GM21381 (cell line): ENCODE data around the gene VIPR1.
A peak's percentile ranks its signal among the peaks of the same experiment; 100 is the strongest.

Experiments used
- ATAC-seq: cut with Tn5 transposase; IDR thresholded peaks from one replicate; pipeline ENCODE4 v1.9.1; 2021; ENCODE audit warnings: mild to moderate bottlenecking, moderate library complexity; ENCODE audit not compliant: unreplicated experiment

VIPR1 gene

DNA sequence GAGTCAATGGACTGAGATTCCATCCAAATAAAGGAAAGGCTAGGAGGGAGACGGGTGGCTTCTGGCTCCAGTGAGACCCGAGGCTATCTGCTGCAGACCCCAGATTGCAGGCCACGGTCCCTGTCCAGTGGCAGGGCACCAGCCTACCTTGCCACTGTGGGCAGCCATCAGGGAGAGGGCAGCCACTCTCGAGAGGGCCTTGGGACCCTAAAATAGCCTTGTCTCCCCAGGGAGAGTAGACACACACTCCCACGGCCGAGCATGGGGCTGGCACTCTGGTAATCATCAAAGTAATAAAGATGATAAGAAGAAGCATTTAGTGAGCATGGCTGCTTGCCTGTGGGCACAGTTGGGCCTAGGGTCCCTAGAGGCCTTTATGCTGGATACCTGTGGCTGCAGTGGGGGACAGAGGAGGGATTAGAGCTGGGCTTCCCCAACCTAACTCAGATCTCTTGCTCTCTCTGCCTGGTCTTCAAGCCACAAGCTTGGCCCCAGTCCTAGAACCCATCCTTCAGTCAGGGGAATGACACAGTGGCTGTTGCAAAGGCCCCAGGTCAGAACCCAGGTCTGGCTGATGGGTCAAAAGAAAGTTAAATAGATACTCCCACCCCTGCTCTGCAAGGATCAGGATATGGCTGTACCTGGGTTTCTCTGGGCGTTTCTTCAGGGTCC is 9.2 kb upstream of the VIPR1 start:
- ATAC-seq = no peak

DNA sequence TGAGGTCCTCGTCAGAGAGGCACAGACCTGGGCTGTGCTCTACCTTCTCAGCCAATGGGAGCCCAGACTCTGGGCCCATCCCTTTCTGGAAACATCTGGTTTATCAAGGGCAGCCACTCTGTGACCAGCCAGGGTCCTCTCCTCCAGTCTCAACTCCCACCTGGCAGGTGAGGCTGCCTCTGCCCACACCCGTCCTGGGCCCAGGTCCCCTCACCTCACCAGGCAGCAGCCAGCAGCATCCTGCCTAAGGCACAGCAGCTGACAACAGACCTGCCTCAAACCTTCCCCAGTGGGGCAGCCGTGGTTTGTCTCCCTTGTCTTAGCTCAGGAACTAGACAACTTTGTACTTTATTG is 8.7 kb upstream of the VIPR1 start:
- no peak for ATAC-seq

DNA sequence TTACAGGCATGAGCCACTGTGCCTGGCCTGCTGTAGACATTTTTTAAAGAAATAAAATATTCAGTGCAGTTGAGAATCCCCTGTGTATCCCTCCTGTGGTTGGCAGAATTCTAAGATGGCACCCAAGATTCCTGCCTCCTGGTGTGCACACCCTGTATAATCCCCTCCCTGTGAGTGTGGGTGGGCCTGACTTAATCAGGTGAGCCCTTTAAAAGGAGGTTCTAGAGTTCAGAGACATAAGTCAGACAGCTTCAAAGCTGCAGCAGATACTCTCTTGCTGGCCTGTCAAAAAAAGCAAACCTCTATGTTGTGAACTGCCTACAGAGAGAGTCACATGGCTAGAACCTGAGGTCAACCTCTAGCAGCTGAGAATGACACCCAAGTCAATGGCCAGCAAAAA is 7.0 kb upstream of the VIPR1 start:
- no peak for ATAC-seq

DNA sequence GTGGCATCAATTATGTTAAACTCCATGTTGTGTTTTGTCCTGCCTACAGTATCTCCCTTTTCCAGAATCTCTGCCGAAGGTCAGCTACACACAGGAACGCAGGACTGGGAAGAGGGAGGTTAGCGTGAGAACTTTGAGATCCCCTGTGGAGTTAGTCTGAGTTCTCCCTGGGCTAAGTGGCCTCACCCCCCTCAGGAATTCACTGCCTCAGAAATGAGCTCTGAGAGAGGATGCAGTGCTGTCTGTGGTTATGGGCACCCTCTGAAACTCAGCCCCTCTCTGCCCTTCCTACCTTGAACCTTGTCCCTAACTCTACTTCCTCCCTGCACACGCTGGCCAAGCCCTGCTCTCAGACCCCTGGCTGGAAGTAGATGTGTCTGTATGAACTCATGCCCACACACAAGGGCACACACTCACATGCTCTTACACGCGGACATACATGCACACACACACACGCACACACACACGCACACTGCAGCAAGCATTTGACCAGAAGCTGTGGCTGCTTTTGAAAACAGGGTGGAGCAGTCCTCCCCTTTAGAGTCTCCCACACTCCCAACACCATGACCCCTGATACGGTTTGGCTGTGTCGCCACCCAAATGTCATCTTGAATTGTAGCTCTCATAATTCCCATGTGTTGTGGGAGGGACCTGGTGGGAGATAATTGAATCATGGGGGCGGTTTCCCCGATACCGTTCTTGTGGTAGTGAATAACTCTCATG is 5.3 kb upstream of the VIPR1 start:
- no peak for ATAC-seq

DNA sequence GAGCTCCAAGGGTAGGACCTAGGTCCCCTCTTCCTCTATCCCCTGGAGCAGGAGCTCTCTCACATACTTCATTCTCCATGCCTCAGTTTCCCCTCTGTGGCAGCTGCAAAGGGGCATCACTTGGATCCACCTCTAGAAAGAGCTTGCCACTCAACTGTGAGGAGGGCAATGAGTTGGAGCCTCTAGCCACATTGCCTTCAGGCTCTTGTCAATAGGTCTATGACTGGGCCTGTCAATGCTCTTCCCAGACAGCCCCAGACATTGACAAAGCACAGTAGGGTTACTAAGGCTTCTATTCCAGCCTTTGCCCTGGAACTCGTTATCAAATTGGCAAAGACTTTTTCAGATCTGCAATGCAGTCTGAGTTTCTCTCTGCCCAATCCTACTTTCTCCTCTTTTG is 4.4 kb upstream of the VIPR1 start:
- no peak for ATAC-seq

DNA sequence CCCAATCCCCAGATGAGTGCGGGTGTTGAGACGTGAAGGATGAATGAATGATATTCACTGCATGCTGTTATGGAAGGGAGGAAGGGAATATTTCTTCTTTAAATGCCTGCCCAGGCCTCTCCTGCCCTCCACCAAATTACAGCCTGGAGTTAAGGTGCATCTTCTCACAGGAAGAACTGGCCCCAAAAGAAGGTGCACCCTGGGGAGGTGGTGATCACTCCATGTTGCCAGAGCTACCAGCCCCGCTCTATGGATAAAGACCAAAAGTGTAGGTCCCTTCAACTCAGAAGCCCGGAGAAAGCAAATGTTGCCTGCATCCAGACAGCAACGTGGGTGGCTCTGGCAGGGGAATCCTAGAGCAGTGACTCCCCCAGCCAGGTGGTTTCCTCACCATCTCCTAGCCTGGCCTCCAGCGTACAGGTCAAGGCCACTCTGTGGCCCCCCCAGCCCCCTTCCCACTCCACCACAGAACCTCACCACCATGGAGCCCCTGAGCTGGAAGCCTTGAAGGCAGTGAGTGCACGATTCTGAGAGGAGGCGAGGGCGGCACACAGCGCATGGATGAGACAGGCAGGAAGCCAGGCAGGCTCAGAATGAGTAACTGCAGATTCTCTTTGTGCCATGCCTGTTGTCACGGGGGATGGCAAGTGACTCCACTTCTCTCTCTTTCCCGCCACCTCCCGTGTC is 3.5 kb upstream of the VIPR1 start:
- no peak for ATAC-seq

DNA sequence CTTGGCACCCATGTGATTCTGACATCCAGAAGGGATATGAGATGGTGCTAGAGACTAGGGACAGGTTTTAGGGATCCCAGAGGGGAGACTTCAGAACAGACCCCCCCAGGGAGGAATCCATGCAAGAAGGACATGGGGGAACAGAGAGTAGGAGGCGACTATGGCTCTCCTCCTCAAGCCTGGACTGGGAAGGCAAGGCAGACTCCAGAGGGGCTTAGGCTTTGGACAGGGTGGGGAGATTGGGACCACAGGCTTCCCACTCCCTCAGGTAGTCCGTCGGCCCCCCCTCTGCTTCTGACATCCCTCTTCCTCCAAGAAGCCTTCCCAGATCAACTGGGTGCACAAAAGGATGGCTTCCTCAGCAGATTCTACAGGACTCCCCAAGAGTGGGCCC is 3.0 kb upstream of the VIPR1 start:
- ATAC-seq = no peak

DNA sequence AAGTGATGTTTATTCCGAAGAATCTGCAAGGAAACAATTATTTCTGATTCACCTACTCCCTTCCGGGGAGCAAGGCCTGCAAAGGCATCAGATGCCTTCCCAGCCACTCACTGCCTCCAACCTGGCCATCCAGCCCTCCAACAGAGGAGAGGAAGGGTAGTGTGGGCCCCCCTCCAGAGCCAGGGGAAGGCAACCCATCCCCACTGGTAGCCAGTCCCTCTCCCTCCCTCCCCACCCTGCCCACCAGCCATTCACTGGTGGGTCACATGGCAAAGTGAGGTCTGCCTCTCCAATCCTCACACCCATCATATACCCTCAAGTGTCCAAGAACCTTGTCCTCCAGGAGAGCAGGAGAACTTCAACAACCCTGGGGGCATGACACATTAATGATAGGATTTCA is 2.4 kb upstream of the VIPR1 start:
- no peak for ATAC-seq

DNA sequence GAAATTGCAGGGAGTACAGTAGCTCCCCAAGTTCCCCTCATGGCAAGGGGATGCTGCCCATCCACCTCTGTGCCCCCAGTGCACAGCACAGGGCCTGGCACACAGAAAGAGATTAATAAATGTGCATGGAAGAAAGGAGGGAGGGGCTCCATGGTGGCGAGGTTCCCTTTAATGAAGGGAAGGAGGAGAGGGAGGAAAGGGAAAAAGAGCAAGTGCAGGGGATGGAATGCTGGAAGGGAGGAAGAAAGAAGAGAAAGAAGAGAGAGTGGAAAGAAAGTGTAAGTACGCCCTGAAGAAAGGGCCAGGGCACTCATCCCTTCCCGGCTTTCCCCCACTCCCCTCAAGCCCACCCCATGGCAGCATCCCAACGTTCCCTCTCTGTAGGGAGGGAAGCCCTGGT is 1.5 kb upstream of the VIPR1 start:
- no peak for ATAC-seq

DNA sequence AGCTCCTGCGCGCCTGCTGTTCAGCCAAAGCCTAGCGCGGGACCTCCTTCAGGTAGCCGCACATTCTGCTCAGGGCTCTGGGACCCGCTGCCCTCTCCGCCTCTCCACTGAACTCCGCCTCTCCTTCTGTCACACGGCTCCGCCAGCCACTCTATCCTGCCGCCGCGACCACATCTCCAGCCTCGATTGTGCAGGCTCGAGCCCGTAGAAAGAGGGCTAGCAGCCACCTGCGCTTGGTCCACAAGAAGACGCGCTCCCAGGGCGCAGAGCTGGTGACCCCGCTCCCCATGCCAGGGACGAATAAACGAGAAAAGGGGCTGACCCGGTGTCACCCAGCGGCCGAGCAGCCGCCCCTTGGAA is 1.1 kb upstream of the VIPR1 start:
- no peak for ATAC-seq

DNA sequence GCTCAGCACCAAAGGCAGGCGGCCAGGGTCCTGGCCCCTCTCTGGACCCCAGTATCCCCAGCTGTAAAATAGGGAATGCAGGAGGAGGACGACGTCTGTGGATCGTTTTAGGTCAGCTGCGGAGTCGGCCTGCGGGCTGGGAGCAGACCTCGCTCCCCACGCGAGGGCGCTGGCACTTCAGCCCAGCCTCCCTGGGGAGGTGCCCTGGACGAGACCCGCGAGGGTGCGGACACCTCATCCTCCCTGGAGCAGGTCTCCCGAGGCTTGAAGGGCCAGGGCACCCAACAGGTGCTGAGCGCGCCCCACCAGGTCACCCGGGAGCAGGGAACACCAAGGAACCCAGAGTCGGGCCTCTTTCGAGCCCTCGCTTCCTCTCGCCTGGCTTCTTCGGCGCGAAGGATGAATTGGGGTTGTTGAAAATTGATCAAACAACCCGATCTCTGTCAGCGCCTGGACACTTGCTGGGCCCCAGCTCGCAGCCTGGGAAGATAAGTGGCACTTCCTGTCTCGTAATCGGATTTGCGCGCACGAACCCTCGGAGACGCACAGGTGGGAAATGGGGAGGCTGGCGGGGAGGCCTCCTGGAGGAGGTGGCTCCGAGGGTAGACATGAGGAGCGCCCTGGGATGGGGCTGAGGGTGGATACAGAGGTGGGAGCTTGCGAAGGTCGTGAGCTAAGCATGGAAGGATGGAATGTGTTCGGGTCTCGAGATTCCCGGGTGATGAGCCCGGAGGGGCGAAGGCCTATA is 588 bp upstream of the VIPR1 start:
- peak; percentile 21 for ATAC-seq

DNA sequence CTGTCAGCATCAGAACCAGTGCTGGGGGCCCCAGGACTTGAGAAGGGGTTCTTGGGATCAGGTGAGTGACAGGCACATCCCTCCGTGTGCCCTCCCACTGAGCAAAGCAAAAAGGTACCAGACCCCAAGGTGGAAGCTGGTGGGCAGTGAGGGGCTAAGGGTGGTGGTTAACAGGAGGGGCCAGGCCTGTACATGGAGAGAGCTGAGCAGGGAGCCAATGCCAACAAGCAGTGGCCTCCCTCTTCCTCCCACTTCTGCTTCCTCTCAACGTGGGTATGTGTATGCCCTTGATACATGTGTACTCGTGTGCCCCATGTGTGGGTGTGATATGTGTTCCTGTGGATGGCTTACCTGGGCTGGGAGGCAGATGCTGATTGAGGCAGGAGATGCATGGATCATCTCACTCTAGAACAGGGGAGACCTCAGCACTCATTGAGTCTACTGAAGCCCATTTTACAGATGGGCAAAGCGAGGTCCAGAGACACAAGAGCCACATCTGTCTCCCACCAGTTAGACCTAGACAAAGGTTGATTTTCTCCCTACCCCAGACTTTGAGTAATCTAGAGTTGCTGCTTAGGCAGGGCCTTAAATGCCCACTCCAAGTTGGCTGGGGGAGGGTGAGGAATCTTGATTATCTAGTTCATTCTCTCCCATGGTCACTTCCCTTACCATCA is 945 bp downstream of the VIPR1 start:
- no peak for ATAC-seq

DNA sequence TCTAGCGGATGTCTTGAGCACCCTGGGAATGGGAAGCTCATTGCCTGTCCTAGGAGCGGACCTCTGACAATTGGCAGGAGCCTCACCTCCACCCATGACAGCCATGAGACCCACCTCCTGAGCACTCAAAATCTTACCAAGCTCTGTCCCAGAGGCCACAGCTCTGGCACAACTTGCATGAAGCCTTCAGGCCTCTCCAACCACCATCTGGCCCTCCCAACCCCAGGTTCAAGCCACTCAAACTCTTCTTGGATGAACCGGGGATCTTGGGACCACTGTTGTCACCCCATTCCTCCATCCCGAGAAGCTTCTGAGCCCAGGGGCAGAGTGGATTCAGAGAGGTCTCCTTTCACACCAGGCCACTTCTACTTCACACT is 1.5 kb downstream of the VIPR1 start:
- no peak for ATAC-seq

DNA sequence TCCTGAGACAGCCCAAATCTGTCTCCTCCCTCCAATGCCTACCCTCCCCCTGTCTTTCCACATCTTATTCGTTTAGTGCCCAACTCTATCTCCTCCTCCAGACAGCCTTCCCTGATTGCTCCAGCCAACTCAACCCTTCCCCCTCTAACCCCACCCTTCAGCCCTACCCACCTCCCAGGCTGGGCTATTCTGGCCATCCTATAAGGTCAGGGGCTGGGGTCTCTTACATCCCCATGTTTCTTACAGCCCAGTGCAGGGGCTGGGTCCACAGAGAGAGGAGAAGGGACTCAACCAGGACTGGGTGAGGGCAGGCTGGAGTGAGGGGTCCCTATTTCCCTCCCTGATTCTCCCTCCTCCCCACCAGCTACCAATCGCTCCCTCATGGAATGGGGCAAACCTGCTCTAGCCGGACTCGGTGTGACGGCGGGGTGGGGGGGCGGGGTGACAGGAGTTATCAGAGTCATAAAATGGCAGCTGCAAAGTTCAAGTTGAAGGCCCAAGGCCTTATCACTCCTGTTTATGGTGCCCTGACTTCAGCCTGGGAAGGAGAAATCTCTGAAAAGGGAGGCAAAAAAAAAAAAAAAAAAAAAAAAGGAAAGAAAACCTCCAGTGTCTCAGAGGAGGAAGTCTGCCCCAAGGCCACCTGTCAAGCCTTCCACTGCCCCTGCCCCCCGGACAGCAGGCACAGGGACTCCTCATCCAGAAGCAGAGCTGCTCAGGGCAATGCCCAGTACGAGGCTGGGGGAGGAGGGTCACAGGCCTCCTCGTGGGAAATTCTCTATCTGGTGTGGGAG is 2.1 kb downstream of the VIPR1 start:
- no peak for ATAC-seq

DNA sequence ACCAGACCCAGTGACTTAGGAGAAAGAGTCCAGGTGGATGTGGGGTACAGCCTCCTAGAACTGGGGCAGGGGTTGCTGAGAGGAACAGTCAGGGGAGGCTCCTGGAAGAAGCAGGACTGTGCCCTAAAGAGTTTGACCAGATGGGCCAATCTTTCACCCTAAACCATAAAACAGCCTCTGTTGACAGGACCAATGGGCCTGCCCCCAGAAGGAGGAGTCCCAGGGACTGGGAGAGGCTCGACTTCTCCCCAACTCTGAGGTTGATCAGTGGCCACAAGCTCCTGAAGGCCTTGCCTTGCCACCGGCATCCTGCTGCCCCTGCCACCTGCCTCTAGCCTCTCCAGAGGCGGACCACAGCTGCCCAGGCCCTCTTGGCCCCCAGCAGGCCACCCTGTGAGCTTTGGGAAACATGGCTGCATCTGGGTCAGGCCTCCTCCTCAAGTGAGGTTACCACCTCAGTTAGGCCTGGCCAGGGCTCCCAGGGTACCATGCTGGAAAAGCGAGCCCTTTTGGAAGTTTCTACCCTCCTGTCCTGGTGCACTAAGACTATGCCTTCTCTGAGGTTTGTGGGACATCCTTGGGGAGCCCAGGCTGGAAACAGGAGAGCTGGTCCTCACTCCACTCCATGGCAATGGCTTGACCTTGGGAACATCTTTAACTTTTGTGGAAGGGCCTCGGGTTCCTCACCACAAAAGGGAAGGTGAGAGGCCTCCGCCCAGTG is 2.8 kb downstream of the VIPR1 start:
- no peak for ATAC-seq

DNA sequence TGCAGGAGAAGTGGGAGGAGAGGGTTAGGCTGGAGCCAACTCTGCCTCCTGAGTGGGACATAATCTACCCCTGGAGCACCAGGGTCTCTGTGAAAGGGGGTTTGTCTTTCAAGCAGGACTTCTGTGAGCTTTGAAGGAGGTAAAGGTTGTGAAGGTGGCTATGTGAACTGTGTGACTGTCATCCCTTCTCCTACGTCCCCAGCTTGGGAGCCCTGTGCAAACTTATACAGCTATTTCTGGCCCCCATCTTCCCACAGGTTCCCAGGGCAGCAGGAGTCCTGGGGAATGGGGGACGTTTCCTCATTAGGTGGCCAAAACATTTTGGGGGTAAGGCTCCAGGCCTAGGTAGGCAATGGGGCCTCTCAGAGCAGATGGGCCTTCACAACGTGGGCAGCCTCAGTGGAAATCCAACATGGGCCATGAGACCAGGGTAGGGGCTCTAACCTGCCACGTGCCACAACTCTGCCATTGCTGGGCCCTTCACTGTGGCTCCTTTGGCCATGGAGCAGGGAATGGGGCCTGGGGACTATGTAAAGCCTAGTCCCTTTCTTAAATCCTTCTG is 3.5 kb downstream of the VIPR1 start:
- no peak for ATAC-seq

DNA sequence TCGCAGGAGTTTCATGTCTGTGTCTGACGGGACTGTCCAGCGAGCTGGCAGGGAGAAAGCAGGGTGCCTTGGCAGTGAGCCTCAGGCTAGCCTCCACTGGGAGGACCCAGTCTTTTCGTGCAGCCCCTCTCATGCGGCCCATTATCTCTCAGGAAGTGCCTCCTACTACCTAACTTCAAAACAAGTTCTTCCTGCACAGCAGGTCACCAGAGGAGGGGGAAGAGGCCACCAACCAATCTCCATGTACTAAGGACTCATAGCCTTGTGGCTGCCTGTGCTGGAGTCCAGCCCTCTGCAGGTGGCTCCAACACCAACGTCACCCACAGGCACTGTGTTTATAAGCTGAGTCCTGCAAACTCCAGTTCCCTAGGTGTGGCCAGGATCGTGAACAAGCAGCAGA is 4.8 kb downstream of the VIPR1 start:
- no peak for ATAC-seq

DNA sequence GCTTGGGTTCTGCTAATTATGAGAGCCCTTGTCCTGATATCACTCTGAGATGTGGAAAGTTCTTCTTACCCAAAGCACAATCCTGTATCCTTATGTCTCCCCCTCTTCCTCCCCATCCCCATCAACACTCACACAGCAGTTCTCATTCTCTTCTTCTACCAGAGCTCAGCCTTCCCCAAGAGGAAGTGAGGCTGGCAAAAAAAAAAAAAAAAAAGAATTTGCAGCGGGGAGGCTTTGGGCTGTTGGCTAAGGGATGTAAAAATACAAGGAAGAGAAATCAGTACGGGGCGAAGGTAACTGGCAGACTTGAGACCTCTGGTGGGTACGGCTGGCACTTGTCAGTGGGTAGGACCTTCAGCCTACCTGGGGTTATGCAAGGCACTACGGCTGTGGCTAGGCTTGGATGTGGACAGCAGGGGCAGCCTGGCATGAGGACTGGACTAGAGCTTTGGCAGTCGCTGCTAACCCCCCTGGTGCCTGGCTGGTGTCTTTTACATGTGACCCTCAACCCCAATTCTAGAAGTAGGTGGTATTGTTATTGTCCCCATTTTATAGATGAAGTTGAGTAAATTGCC is 5.4 kb downstream of the VIPR1 start:
- ATAC-seq = no peak

DNA sequence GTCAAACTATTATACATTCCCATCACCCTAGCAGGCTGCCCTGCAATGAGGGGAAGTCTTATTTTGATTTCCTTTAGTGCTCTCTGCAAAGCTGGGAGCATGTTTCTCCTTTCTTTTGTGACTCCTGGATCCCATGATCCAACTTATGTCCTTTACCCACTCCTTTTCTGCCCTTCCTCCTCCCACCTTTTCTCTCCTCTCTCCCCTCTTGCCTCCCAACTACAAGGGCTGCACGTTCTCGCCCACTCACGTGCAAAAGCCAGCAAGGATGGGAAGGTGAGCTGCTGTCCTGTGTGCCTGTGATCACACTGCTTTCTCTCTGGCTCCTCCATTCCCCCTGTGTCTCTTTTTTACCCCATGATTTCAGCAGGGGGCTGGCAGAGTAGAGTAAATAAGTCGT is 6.1 kb downstream of the VIPR1 start:
- ATAC-seq = no peak
